SKM-1 (cell line): ENCODE measurements around the gene RNF224.

ENCODE experiments used
- DNase-seq: peaks from one replicate; lab custom pipeline; 2025; ENCODE audit not compliant: unreplicated experiment; lab: John Stamatoyannopoulos, UW

Gene RNF224

GRCh38 chr9:137226338-137227053 lies 806 bp upstream of the RNF224 start:
- no peak for DNase-seq

DNA sequence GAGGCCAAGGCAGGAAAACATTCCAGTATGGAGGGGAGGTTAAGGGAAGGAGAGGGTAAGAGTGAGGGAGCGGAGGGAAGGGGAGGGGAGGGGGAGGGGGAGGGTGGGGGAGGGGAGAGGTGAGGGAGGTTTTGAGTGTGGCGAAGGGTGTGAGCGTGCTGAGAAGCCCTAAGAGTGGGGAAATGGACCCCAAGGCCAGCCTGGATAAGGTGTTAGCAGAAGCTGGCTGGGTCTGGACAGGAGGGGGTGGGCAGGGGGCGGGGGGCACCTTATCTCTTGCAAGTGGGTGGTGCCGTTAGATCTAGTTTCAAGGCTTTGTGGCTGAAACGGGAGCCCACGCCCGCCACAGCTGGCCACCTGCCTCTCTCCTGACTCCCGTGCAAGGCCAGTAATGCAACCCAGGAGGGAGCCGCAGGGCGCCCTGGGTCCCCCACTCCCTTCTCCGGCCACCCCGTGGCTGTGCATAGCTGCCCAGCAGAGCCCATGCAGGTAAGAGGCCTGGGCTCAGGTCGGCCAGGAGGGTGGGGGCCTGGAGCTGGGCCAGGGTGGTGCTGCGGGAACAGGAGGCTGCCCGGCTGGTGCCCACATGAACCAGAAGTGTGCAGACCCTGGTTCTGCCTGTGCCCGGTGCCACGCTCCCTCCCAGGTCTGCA lies 677 bp downstream of the RNF224 start:
- DNase-seq: no peak

GRCh38 chr9:137228506-137228967 lies 1.2 kb downstream of the RNF224 start:
- DNase-seq: no peak

DNA sequence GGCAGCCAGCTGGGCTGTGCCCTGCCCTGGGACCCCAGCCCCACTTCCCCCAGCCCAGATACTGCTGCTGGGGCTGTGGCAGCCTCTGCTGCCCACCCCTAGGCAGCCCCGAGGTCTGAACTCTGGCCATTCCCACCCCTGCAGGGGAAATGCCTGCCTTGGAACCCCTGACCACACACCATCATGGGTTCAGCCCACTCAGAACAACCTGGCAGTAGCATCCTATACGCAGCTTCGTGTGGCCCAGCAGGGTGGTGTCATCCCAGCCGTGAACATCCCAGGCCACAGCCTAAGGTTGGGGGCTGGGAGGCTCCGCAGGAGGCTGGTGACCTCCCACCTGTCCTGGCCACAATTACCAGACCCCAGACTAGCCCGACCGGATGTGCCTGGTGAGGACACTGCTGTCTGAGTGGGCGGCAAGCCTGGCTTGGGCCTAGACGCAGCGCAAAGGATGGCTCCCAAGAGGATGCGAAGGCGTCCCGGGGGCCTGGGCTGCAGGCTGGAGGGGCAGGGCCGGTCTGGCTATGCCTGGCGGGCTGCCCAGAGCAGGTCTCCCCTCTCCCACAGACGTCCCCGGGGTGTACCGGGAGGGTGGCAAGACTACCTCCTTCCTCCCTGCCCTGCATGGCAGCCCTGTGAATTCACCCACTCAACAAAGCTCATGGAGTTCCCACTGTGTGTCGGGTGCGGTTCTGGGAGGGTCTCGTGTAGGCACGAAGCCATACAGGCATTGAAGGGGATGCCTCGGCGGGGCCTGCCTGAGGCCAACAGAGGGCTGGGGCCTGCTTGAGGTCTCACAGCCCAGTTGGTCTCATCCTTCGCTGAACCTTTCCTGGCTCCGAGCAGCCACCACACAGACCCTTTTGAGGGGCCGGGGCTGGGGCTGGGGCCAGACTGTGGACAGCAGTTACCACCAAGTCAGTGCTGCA lies 1.9 kb downstream of the RNF224 start:
- DNase-seq: no peak

DNA sequence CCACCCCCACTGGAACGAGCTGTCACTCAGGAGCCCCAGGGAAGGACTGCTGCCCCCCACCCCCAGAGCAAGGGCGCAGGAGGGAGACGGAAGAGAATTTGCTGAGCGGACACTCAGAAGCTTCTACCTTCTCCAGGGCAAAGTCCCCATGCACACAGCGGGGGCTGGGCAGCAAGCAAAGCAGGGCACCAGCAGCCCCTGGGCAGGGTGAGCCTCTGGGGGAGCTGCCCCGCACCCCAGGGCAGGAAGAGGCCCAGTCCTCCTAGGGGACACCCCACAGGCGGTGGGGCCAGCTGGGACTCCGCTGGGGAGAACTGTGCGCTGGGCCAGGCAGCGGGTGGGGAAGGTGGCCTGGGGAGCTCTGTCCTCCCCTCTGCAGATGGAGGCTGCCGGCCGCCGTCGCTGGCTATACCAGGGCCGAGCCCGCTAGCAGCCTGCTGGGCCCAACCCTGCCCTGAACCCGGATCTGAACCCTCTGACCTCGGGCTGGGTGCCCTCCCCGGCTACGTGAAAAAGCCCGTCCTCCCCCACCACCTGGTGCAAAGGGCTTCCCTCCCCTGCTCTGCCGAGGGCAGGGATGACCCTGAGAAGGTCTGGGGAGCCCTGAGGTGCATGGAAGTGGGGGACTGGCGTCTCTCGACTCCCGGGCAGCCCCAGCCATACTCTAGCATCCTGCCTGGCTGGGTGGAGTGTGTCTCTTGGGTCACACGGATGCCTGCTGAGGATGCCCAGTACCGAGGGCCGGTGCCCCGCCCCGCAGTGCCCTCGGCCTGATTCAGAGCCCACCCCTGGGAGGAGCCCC lies 2.8 kb downstream of the RNF224 start:
- DNase-seq: no peak

- no peak for DNase-seq
Measured at GRCh38 chr9:137230705-137231371, 3.5 kb downstream of the RNF224 start, which contains the start of gene SLC34A3. Gene SLC34A3, plus strand, starts transcription at chr9:137230901. Its CDS starts 802 bp downstream, at chr9:137231703.

- DNase-seq: no peak
Measured at GRCh38 chr9:137231372-137232039, 4.2 kb downstream of the RNF224 start.

- no peak for DNase-seq
Measured at GRCh38 chr9:137232101-137232500, 4.8 kb downstream of the RNF224 start.

GRCh38 chr9:137232510-137232909 lies 5.2 kb downstream of the RNF224 start:
- no peak for DNase-seq

DNA sequence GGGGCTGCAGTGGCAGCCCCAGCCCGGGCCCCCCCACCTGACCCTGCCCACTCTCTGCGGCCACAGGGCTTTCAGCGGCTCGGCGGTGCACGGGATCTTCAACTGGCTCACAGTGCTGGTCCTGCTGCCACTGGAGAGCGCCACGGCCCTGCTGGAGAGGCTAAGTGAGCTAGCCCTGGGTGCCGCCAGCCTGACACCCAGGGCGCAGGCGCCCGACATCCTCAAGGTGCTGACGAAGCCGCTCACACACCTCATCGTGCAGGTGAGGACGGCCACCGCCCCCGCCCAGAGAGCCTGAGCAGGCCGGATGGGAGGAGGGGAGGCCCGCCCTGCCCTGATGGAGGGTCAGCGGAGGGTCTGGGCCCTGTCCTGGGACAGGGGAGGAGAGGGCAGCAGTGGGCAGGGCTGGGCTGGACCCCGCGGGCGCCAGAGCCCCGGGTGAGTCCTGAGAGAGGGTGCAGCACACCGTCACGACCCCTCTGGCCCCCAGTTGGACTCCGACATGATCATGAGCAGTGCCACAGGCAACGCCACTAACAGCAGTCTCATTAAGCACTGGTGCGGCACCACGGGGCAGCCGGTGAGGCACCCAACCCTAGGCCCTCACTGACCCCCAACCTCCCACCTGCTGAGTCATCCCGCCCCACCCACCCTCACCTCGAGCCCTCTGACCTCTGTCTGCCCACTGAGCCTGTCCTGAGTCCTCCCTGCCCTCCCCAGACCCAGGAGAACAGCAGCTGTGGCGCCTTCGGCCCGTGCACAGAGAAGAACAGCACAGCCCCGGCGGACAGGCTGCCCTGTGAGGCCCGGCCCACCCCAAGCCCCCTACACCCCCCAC lies 6.1 kb downstream of the RNF224 start:
- no peak for DNase-seq

DNA sequence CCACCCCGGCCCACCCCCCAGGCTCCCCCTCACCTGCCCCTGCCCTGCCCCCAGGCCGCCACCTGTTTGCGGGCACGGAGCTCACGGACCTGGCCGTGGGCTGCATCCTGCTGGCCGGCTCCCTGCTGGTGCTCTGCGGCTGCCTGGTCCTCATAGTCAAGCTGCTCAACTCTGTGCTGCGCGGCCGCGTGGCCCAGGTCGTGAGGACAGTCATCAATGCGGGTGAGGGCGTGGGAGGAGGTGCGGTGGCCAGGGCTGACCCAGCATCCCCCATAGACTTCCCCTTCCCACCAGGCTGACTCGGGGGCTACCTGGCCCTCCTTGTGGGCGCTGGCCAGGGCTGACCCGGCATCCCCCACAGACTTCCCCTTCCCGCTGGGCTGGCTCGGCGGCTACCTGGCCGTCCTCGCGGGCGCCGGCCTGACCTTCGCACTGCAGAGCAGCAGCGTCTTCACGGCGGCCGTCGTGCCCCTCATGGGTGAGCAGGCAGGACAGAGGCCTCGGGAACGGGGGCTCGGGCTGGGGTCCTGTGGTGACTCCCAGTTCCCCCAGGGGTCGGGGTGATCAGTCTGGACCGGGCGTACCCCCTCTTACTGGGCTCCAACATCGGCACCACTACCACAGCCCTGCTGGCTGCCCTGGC lies 6.9 kb downstream of the RNF224 start:
- no peak for DNase-seq

- no peak for DNase-seq
Measured at GRCh38 chr9:137234758-137235423, 7.6 kb downstream of the RNF224 start.

GRCh38 chr9:137235424-137236237 lies 8.3 kb downstream of the RNF224 start:
- DNase-seq: no peak

GRCh38 chr9:137236238-137236935 lies 9.1 kb downstream of the RNF224 start:
- peak; percentile 61 for DNase-seq

GRCh38 chr9:137236936-137237421 lies 9.7 kb downstream of the RNF224 start:
- DNase-seq: no peak
